Keratinocyte (primary cell): ENCODE data around the gene ETFRF1.

Source experiments
- EZH2 ChIP-seq: IDR thresholded peaks from one replicate; pipeline ENCODE4 v1.6.1; 2012; ENCODE audit warnings: inconsistent platforms, mild to moderate bottlenecking, low read length, moderate library complexity
- TF ChIP-seq, protein P1 (sequence below), 3 experiments: IDR thresholded peaks in 1 of 3; conservative IDR thresholded peaks in 1 of 3; optimal IDR thresholded peaks in 1 of 3; 2 replicates in 2 of 3; 3 replicates in 1 of 3; pipeline versions ENCODE3 to v1.5.1; 2011; ENCODE audit warnings: low read length in 3 of 3, mild to moderate bottlenecking in 3 of 3, moderate library complexity in 2 of 3, control low read depth in 1 of 3, inconsistent platforms in 1 of 3; ENCODE audit not compliant: insufficient read depth in 2 of 3; ENCODE audit errors: extremely low read depth in 1 of 3

DNA sequence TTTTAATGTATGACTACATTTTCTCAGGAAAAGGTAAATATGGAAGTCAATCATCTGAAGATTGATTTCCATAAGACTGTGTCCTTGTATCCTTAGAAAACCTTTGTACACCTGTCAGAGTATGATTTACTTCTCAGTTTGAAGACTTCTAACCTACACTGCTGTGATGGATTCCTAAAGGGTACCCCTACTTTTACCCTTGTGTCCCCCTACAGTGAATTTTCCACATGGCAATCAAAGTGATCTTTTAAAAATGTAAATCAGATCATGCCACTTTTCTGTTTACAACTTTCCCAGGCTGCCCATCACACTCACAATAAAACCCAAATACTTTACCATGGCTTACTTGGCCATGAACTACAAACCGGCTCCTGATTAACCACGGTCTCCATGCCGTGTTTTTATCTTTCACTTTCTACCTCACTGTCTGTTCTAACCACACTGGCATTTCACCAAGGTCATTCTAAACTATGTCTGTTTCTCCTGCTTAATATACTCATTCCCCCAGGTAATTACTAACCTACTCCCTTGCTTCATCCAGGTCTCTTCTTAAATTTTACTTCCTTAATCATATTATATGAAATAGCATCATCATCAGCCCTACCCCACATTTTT is 8.1 kb upstream of the ETFRF1 start:
- TF ChIP-seq EZH2 = no peak
- TF ChIP-seq, protein P1, sequence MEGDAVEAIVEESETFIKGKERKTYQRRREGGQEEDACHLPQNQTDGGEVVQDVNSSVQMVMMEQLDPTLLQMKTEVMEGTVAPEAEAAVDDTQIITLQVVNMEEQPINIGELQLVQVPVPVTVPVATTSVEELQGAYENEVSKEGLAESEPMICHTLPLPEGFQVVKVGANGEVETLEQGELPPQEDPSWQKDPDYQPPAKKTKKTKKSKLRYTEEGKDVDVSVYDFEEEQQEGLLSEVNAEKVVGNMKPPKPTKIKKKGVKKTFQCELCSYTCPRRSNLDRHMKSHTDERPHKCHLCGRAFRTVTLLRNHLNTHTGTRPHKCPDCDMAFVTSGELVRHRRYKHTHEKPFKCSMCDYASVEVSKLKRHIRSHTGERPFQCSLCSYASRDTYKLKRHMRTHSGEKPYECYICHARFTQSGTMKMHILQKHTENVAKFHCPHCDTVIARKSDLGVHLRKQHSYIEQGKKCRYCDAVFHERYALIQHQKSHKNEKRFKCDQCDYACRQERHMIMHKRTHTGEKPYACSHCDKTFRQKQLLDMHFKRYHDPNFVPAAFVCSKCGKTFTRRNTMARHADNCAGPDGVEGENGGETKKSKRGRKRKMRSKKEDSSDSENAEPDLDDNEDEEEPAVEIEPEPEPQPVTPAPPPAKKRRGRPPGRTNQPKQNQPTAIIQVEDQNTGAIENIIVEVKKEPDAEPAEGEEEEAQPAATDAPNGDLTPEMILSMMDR (optimal IDR thresholded peaks at IDR 0.05 in 1 of 3, IDR thresholded peaks at IDR 0.05 in 1 of 3, conservative IDR thresholded peaks at IDR 0.05 in 1 of 3; ENCODE audit: extremely low read depth in 1 of 3, insufficient read depth in 2 of 3, low read length in 3 of 3) = no peak
